Calu3 (cell line): Measurements from ENCODE around the gene CPT1B. TPM values are rescaled to one million over a fixed set of nuclear protein-coding genes. Genes with fewer than 3 reads are reported as not detected.

ENCODE experiments used
- BruUV-seq: library from RNA; stranded (reverse); fragments of 400-500 nt; replicated peaks from 2 replicates; lab custom pipeline; 2021; lab: Mats Ljungman, UMichigan
- CTCF ChIA-PET: fragments of 300-600 bp; sonication (Branson Sonifier 250); formaldehyde crosslinking; loops from one replicate; lab custom pipeline; 2022; ENCODE audit warnings: antibody characterized with exemption; lab: Charles Lee
- DNase-seq: peaks from one replicate; pipeline ENCODE4 v3.0.0; 2022
- H3K27ac Mint-ChIP-seq: one replicate; pipeline ENCODE4 v1.8.0; 2022; ENCODE audit warnings: mixed read lengths; ENCODE audit not compliant: unreplicated experiment
- H3K27me3 Mint-ChIP-seq: one replicate; pipeline ENCODE4 v1.8.0; 2022; ENCODE audit warnings: mixed read lengths; ENCODE audit not compliant: unreplicated experiment
- H3K36me3 Mint-ChIP-seq: one replicate; pipeline ENCODE4 v1.8.0; 2022; ENCODE audit warnings: mild to moderate bottlenecking, moderate library complexity, mixed read lengths; ENCODE audit not compliant: insufficient read depth, unreplicated experiment
- H3K4me1 Mint-ChIP-seq: one replicate; pipeline ENCODE4 v1.8.0; 2022; ENCODE audit warnings: mild to moderate bottlenecking, low read depth, mixed read lengths; ENCODE audit not compliant: unreplicated experiment
- H3K4me3 Mint-ChIP-seq: one replicate; pipeline ENCODE4 v1.8.0; 2022; ENCODE audit warnings: mild to moderate bottlenecking, low read depth, moderate library complexity, mixed read lengths; ENCODE audit not compliant: unreplicated experiment
- H3K9me3 Mint-ChIP-seq: one replicate; pipeline ENCODE4 v1.8.0; 2022; ENCODE audit warnings: low read depth, mixed read lengths; ENCODE audit not compliant: unreplicated experiment
- intact Hi-C: fragments of 100-400 bp; cut with micrococcal nuclease; formaldehyde crosslinking; loops from one replicate; pipeline ENCODE4 v1.10.0; 2022; ENCODE audit not compliant: unreplicated experiment
- total RNA-seq: library from RNA; stranded (reverse); gene quantifications from 2 replicates; pipeline ENCODE4 v1.2.3, GENCODE V29; 2022
- TF ChIP-seq, protein P1 (sequence below): fragments of 200-600 bp; IDR thresholded peaks from one replicate; pipeline ENCODE4 v1.8.0; 2022; ENCODE audit warnings: antibody characterized with exemption; ENCODE audit not compliant: unreplicated experiment

Gene CPT1B
- total RNA-seq, 1 experiment from 2014 or later = 72.6 TPM

DNA sequence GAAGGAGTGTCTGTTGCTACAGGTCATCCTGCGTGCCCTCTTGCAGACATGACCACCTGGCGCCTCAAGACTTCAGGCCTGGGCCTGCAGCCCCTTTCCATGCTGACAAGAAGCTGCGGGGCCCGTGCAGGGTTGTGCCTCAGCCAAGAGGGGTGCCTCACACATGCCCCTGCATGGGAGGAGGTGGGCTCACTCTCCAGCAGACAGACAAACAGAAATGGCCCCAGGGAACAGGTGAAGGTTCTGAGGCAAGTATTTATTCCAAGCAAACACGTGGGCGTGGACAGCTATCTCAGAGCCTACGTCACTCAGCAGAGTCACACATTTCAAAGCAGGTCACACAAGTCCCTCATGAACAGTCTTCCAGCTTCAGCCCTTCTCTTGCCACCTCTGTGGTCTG, 9.6 kb downstream of the CPT1B start:
- Mint-ChIP-seq H3K9me3 (no peaks in the 10 kb centered on the region), H3K36me3 (peaks cover 36% of the 10 kb centered on the region), H3K27me3 (no peaks in the 10 kb centered on the region), H3K4me1 (no peaks in the 10 kb centered on the region), H3K27ac (no peak overlapping the region), H3K4me3 (no peak overlapping the region)
- CTCF ChIA-PET = no interaction called here
- TF ChIP-seq, protein P1, sequence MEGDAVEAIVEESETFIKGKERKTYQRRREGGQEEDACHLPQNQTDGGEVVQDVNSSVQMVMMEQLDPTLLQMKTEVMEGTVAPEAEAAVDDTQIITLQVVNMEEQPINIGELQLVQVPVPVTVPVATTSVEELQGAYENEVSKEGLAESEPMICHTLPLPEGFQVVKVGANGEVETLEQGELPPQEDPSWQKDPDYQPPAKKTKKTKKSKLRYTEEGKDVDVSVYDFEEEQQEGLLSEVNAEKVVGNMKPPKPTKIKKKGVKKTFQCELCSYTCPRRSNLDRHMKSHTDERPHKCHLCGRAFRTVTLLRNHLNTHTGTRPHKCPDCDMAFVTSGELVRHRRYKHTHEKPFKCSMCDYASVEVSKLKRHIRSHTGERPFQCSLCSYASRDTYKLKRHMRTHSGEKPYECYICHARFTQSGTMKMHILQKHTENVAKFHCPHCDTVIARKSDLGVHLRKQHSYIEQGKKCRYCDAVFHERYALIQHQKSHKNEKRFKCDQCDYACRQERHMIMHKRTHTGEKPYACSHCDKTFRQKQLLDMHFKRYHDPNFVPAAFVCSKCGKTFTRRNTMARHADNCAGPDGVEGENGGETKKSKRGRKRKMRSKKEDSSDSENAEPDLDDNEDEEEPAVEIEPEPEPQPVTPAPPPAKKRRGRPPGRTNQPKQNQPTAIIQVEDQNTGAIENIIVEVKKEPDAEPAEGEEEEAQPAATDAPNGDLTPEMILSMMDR = no peak
- BruUV-seq = no TSS peak
- intact Hi-C loops = no loop called here
- no peak for DNase-seq

- TF ChIP-seq, protein P1 = no peak
- no peaks in the 10 kb centered on the region for H3K4me1 Mint-ChIP-seq
- no peak overlapping the region for H3K27ac Mint-ChIP-seq
- no peak for DNase-seq
- intact Hi-C loops = no loop called here
- no peaks in the 10 kb centered on the region for H3K27me3 Mint-ChIP-seq
- CTCF ChIA-PET = no interaction called here
- H3K36me3 Mint-ChIP-seq = peaks cover 40% of the 10 kb centered on the region
- no peak overlapping the region for H3K4me3 Mint-ChIP-seq
- no peaks in the 10 kb centered on the region for H3K9me3 Mint-ChIP-seq
- no TSS peak for BruUV-seq
Measured at GRCh38 chr22:50567721-50568252, 10.4 kb downstream of the CPT1B start.

DNA sequence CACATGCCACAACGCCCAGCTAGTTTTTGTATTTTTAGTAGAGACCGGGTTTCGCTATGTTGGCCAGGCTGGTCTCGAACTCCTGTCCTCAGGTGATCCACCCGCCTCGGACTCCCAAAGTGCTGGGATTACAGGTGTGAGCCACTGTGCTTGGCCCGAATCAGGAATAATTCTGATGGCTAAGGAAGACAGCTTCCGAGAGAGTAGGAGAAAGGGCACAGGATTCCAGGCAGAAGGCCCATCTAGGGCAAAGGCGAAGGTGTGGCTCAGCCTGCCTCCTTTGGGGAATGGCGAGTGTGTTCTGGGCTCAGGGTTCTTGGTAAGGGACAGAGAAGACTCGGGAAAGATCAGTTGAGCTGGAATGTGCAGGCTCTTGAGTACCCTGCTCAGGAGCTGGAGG, 13.9 kb downstream of the CPT1B start:
- peaks cover 9% of the 10 kb centered on the region for H3K4me1 Mint-ChIP-seq
- H3K4me3 Mint-ChIP-seq = peak overlapping the region; percentile 92
- TF ChIP-seq, protein P1 = no peak
- no peak for DNase-seq
- peaks cover 27% of the 10 kb centered on the region for H3K36me3 Mint-ChIP-seq
- CTCF ChIA-PET = interaction anchor here (0.7 to 2.2 kb wide), 3 partner anchors 34 to 57 kb away, joined by 3 to 19 read pairs (median 12); partner anchors contain the start of genes SCO2 and TYMP
- intact Hi-C loops = no loop called here
- BruUV-seq = no TSS peak
- no peak overlapping the region for H3K27ac Mint-ChIP-seq
- no peaks in the 10 kb centered on the region for H3K9me3 Mint-ChIP-seq
- H3K27me3 Mint-ChIP-seq = no peaks in the 10 kb centered on the region

DNA sequence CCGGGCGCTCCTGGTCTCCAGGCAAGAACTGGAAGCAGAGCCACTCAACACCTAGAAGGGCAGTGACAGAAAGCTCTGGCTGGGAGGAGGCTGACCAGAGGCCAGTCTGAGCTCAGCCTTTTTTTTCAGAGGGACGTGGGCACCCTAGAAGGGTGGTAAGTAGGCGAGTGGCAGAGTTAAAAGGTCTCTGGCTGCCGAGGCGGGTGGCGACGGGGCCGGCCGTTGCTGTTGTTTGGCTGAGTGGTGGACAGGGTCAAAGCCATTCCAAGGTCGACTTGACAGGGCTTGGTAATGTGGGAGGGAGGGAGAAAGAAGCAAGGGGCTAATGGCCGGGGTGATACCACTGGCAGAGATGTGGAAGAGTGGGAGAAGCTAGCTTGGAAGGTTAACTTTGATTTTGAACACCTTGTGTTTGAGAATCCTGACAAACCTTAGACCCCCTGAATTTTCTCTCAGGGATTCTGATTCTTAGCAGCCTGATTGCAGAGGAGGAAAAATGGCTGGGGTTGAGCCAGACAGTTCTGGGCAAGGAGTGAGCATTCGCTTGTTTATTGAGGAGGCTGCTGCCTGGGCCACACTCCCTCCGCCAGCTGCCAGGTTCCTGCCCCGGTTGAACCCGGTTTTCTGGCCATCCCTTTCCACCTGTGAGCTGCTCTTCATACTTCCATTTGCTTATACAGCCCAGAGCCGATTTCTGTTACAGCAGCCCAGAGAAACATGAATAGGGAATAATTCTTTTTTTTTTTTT, 14.6 kb downstream of the CPT1B start:
- peak overlapping the region; percentile 80 for H3K27ac Mint-ChIP-seq
- BruUV-seq = no TSS peak
- H3K27me3 Mint-ChIP-seq = no peaks in the 10 kb centered on the region
- TF ChIP-seq, protein P1 = no peak
- CTCF ChIA-PET = interaction anchor here (0.7 to 2.2 kb wide), 9 partner anchors 18 to 288 kb away, joined by 3 to 19 read pairs (median 6); partner anchors contain the start of genes ARSA, KLHDC7B, LMF2 and NCAPH2
- H3K4me1 Mint-ChIP-seq = peaks cover 9% of the 10 kb centered on the region
- H3K36me3 Mint-ChIP-seq = peaks cover 25% of the 10 kb centered on the region
- intact Hi-C loops = no loop called here
- H3K4me3 Mint-ChIP-seq = peak overlapping the region; percentile 92
- no peaks in the 10 kb centered on the region for H3K9me3 Mint-ChIP-seq
- DNase-seq = no peak
